H9 (cell line): Measurements from ENCODE around the gene ZNF837. TPM values are rescaled to one million over a fixed set of nuclear protein-coding genes. Genes with fewer than 3 reads are reported as not detected.

ENCODE experiments used
- DNase-seq: peaks from one replicate; pipeline ENCODE4 v3.0.0-alpha.2; 2017
- H2AFZ ChIP-seq: one replicate; pipeline ENCODE4 v1.6.1; 2013; ENCODE audit warnings: mild to moderate bottlenecking, low read length, control low read depth, moderate library complexity
- H2AK5ac ChIP-seq: 2 replicates; pipeline ENCODE4 v1.6.1; 2013; ENCODE audit warnings: low read length, control low read depth, mixed read lengths; ENCODE audit not compliant: insufficient read length
- H2BK120ac ChIP-seq: one replicate; pipeline ENCODE4 v1.6.1; 2013; ENCODE audit warnings: low read depth, mild to moderate bottlenecking, low read length, control low read depth, inconsistent platforms; ENCODE audit not compliant: poor library complexity, severe bottlenecking
- H2BK12ac ChIP-seq: 2 replicates; pipeline ENCODE4 v1.6.1; 2013; ENCODE audit warnings: low read length, control low read depth, mixed read lengths, low read depth; ENCODE audit not compliant: insufficient read length
- H2BK15ac ChIP-seq: 2 replicates; pipeline ENCODE4 v1.6.1; 2013; ENCODE audit warnings: low read depth, low read length, control low read depth
- H2BK20ac ChIP-seq: one replicate; pipeline ENCODE4 v1.6.1; 2013; ENCODE audit warnings: low read depth, mild to moderate bottlenecking, low read length, control low read depth, inconsistent platforms; ENCODE audit not compliant: poor library complexity, severe bottlenecking
- H2BK5ac ChIP-seq: 2 replicates; pipeline ENCODE4 v1.6.1; 2013; ENCODE audit warnings: low read length, control low read depth, mixed read lengths; ENCODE audit not compliant: insufficient read length
- H3K14ac ChIP-seq: 2 replicates; pipeline ENCODE4 v1.6.1; 2013; ENCODE audit warnings: low read length, control low read depth; ENCODE audit not compliant: insufficient read depth
- H3K18ac ChIP-seq: 2 replicates; pipeline ENCODE4 v1.6.1; 2013; ENCODE audit warnings: low read depth, mild to moderate bottlenecking, mixed read lengths, low read length, control low read depth; ENCODE audit not compliant: insufficient read length
- H3K23ac ChIP-seq: 2 replicates; pipeline ENCODE4 v1.6.1; 2013; ENCODE audit warnings: low read length, control low read depth, mixed read lengths, low read depth; ENCODE audit not compliant: insufficient read length
- H3K23me2 ChIP-seq: 2 replicates; pipeline ENCODE4 v1.6.1; 2013; ENCODE audit warnings: low read depth, mild to moderate bottlenecking, mixed read lengths, low read length, control low read depth; ENCODE audit not compliant: insufficient read length, poor library complexity, severe bottlenecking
- H3K27ac ChIP-seq: 2 replicates; pipeline ENCODE4 v1.5.1; 2013; ENCODE audit warnings: low read length, control low read depth, mixed read lengths, low read depth; ENCODE audit not compliant: insufficient read length
- H3K27me3 ChIP-seq: 2 replicates; pipeline ENCODE4 v1.6.1; 2013; ENCODE audit warnings: low read length, control low read depth, inconsistent platforms; ENCODE audit not compliant: insufficient read depth
- H3K4ac ChIP-seq: 2 replicates; pipeline ENCODE4 v1.6.1; 2013; ENCODE audit warnings: low read depth, mild to moderate bottlenecking, control low read depth, inconsistent platforms, low read length, moderate library complexity
- H3K4me1 ChIP-seq: 2 replicates; pipeline ENCODE4 v1.6.1; 2013; ENCODE audit warnings: low read length, control low read depth, inconsistent platforms; ENCODE audit not compliant: insufficient read depth
- H3K4me2 ChIP-seq: 2 replicates; pipeline ENCODE4 v1.6.1; 2013; ENCODE audit warnings: low read length, control low read depth, mixed read lengths; ENCODE audit not compliant: insufficient read length, insufficient read depth
- H3K56ac ChIP-seq: 2 replicates; pipeline ENCODE4 v1.6.1; 2013; ENCODE audit warnings: low read depth, mild to moderate bottlenecking, mixed read lengths, low read length, control low read depth; ENCODE audit not compliant: insufficient read length
- H3K79me1 ChIP-seq: 2 replicates; pipeline ENCODE4 v1.6.1; 2013; ENCODE audit warnings: low read depth, mild to moderate bottlenecking, moderate library complexity, low read length, control low read depth, inconsistent platforms; ENCODE audit not compliant: insufficient read depth, poor library complexity, severe bottlenecking
- H3K79me2 ChIP-seq: 2 replicates; pipeline ENCODE4 v1.6.1; 2013; ENCODE audit warnings: low read length, control low read depth, inconsistent platforms; ENCODE audit not compliant: insufficient read depth
- H3K9ac ChIP-seq: 2 replicates; pipeline ENCODE4 v1.6.1; 2013; ENCODE audit warnings: low read length, control low read depth, mixed read lengths; ENCODE audit not compliant: insufficient read length; ENCODE audit errors: extremely low read depth
- H3K9me3 ChIP-seq: one replicate; pipeline ENCODE4 v1.6.1; 2013; ENCODE audit warnings: low read depth, low read length, inconsistent platforms; ENCODE audit not compliant: control insufficient read depth
- H3T11ph ChIP-seq: one replicate; pipeline ENCODE4 v1.6.1; 2013; ENCODE audit warnings: mild to moderate bottlenecking, low read length, control low read depth, inconsistent platforms
- H4K20me1 ChIP-seq: one replicate; pipeline ENCODE4 v1.6.1; 2013; ENCODE audit not compliant: control insufficient read depth, insufficient read length, insufficient read depth
- H4K5ac ChIP-seq: 2 replicates; pipeline ENCODE4 v1.6.1; 2013; ENCODE audit warnings: low read depth, mild to moderate bottlenecking, mixed read lengths, low read length, control low read depth; ENCODE audit not compliant: insufficient read length
- H4K8ac ChIP-seq: replicated peaks from 2 replicates; pipeline ENCODE4 v1.6.1; 2013; ENCODE audit warnings: low read length, control low read depth, mixed read lengths, low read depth; ENCODE audit not compliant: insufficient read length
- H4K91ac ChIP-seq: 2 replicates; pipeline ENCODE4 v1.6.1; 2013; ENCODE audit warnings: low read depth, mild to moderate bottlenecking, moderate library complexity, mixed read lengths, low read length, control low read depth; ENCODE audit not compliant: insufficient read length
- H3K27ac Mint-ChIP-seq, 3 experiments: 2 replicates in 2 of 3; 3 replicates in 1 of 3; pipeline ENCODE4 v1.8.0; 2020 to 2021; ENCODE audit warnings: mixed read lengths in 3 of 3, mild to moderate bottlenecking in 1 of 3, moderate library complexity in 1 of 3
- H3K27me3 Mint-ChIP-seq: 2 replicates; pipeline ENCODE4 v1.8.0; 2021; ENCODE audit warnings: low read depth, mild to moderate bottlenecking, moderate library complexity, mixed read lengths
- H3K36me3 Mint-ChIP-seq, 3 experiments: 2 replicates in 2 of 3; 3 replicates in 1 of 3; pipeline ENCODE4 v1.8.0; 2020 to 2021; ENCODE audit warnings: low read depth in 3 of 3, mixed read lengths in 3 of 3; ENCODE audit not compliant: insufficient read depth in 1 of 3
- H3K4me1 Mint-ChIP-seq, 2 experiments: 2 replicates each; pipeline ENCODE4 v1.8.0; 2020; ENCODE audit warnings: mixed read lengths in 2 of 2
- H3K4me3 Mint-ChIP-seq, 2 experiments: 2 replicates in 1 of 2; 3 replicates in 1 of 2; pipeline ENCODE4 v1.8.0; 2020 to 2021; ENCODE audit warnings: mild to moderate bottlenecking in 2 of 2, mixed read lengths in 2 of 2, moderate library complexity in 1 of 2
- H3K9me3 Mint-ChIP-seq, 2 experiments: 2 replicates in 1 of 2; 3 replicates in 1 of 2; pipeline ENCODE4 v1.8.0; 2020; ENCODE audit warnings: mild to moderate bottlenecking in 2 of 2, mixed read lengths in 2 of 2, moderate library complexity in 1 of 2
- WGBS: extraction: QIAGEN DNeasy Blood & Tissue Kit; methylation state at CpG from one replicate; pipeline ENCODE4 v1.1.7; 2013; ENCODE audit warnings: missing lambda C conversion rate, low lambda C conversion rate, mixed read lengths; ENCODE audit not compliant: insufficient read length; ENCODE audit errors: extremely low coverage; 5-methylcytosine and 5-hydroxymethylcytosine counted together
- total RNA-seq: library from RNA; stranded (reverse); gene quantifications from 2 replicates; pipeline ENCODE4 v1.2.1, GENCODE V29; 2021
- TF ChIP-seq, protein P1 (sequence below): fragments of 200-600 bp; sonication (generic); conservative IDR thresholded peaks from 3 replicates; pipeline ENCODE4 v1.8.0; 2021; ENCODE audit warnings: antibody characterized with exemption, mild to moderate bottlenecking

Gene ZNF837
- total RNA-seq, 1 experiment from 2014 or later = 3.4 TPM

DNA sequence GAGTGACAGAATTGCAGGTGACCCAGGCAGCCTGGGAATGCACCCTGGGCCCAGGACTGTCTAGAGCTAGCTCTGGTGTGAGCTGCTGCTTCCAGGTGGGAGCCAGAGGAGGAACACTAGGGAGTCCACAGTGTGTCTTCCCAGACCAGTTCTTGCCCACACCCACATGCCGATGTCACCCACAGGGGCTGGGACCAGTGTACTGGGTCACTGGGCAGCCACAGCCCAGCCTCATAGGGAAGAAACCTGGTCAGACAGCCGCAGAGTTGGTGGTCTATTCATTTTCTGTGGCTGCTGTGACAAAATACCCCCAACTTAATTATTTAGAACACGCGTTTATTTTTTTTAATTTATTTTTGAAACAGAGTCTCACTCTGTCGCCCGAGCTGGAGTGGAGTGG is 17.7 kb upstream of the ZNF837 start:
- no peak overlapping the region for H2BK12ac ChIP-seq
- H4K5ac ChIP-seq = no peak overlapping the region
- no peaks in the 10 kb centered on the region for H3K79me1 ChIP-seq
- no peak overlapping the region for H3T11ph ChIP-seq
- no peak overlapping the region for H3K4me3 Mint-ChIP-seq
- H3K4ac ChIP-seq = no peak overlapping the region
- H3K27me3 ChIP-seq = no peaks in the 10 kb centered on the region; the same call in 1 of the 2 replicates
- TF ChIP-seq, protein P1, sequence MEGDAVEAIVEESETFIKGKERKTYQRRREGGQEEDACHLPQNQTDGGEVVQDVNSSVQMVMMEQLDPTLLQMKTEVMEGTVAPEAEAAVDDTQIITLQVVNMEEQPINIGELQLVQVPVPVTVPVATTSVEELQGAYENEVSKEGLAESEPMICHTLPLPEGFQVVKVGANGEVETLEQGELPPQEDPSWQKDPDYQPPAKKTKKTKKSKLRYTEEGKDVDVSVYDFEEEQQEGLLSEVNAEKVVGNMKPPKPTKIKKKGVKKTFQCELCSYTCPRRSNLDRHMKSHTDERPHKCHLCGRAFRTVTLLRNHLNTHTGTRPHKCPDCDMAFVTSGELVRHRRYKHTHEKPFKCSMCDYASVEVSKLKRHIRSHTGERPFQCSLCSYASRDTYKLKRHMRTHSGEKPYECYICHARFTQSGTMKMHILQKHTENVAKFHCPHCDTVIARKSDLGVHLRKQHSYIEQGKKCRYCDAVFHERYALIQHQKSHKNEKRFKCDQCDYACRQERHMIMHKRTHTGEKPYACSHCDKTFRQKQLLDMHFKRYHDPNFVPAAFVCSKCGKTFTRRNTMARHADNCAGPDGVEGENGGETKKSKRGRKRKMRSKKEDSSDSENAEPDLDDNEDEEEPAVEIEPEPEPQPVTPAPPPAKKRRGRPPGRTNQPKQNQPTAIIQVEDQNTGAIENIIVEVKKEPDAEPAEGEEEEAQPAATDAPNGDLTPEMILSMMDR = no peak
- peaks cover 14% of the 10 kb centered on the region for H3K27me3 Mint-ChIP-seq
- H4K20me1 ChIP-seq = peaks cover 5% of the 10 kb centered on the region
- H2BK120ac ChIP-seq = no peak overlapping the region
- no peak overlapping the region for H2BK5ac ChIP-seq
- no peaks in the 10 kb centered on the region; the same call in 1 of the 2 replicates for H3K4me1 ChIP-seq
- H3K23ac ChIP-seq = no peak overlapping the region
- H3K4me1 Mint-ChIP-seq = peaks cover 10 to 16% of the 10 kb centered on the region in 2 experiments
- H3K23me2 ChIP-seq = peaks cover 13% of the 10 kb centered on the region
- H3K9me3 ChIP-seq = no peaks in the 10 kb centered on the region
- H3K27ac Mint-ChIP-seq = no peak overlapping the region
- no peaks in the 10 kb centered on the region for H3K9me3 Mint-ChIP-seq
- no peak overlapping the region for H2AK5ac ChIP-seq
- no peaks in the 10 kb centered on the region for H3K79me2 ChIP-seq
- no peak overlapping the region for H2BK20ac ChIP-seq
- H2BK15ac ChIP-seq = no peak overlapping the region
- H3K9ac ChIP-seq = no peak overlapping the region
- no peak overlapping the region for H3K56ac ChIP-seq
- H3K27ac ChIP-seq = no peak overlapping the region
- H3K18ac ChIP-seq = no peak overlapping the region
- no peak overlapping the region for H4K8ac ChIP-seq
- no peak for DNase-seq
- H4K91ac ChIP-seq = no peak overlapping the region
- H2AFZ ChIP-seq = no peak overlapping the region
- H3K14ac ChIP-seq = no peak overlapping the region
- peaks cover 12 to 16% (median 14%) of the 10 kb centered on the region in 3 experiments; a peak in 6 of 7 replicates for H3K36me3 Mint-ChIP-seq
- WGBS = no CpG with 5 or more reads among the region's 6 CpGs
- no peak overlapping the region for H3K4me2 ChIP-seq
